HFF-Myc (cell line): ENCODE results near the gene ECT2L.

Experiments used
- DNase-seq: peaks from one replicate; pipeline ENCODE4 v3.0.0-alpha.2; 2011; ENCODE audit warnings: low read depth; ENCODE audit errors: extremely low read depth
- H3K4me3 ChIP-seq: replicated peaks from 2 replicates; pipeline ENCODE4 v1.5.1; 2011; ENCODE audit warnings: low read depth, mild to moderate bottlenecking, control low read depth, low read length
- CTCF ChIP-seq: IDR thresholded peaks from 2 replicates; pipeline ENCODE4 v1.5.1; 2012; ENCODE audit warnings: mild to moderate bottlenecking, low read depth, low read length, control low read depth; ENCODE audit errors: missing control alignments

The ECT2L gene

GRCh38 chr6:138785079-138785478, 10.8 kb upstream of the ECT2L start:
- H3K4me3 ChIP-seq: no peak overlapping the region
- TF ChIP-seq CTCF: no peak
- DNase-seq: no peak

GRCh38 chr6:138785980-138786379, 9.9 kb upstream of the ECT2L start:
- DNase-seq: no peak
- TF ChIP-seq CTCF: no peak
- H3K4me3 ChIP-seq: no peak overlapping the region

GRCh38 chr6:138787138-138787537, 8.7 kb upstream of the ECT2L start:
- no peak for TF ChIP-seq CTCF
- H3K4me3 ChIP-seq: no peak overlapping the region
- DNase-seq: no peak

- no peak for TF ChIP-seq CTCF
- H3K4me3 ChIP-seq: no peak overlapping the region
- no peak for DNase-seq
Observed at GRCh38 chr6:138796771-138797170, 884 bp downstream of the ECT2L start.

- no peak overlapping the region for H3K4me3 ChIP-seq
- TF ChIP-seq CTCF: no peak
- no peak for DNase-seq
Observed at GRCh38 chr6:138797806-138798446, 2.0 kb downstream of the ECT2L start.

GRCh38 chr6:138800377-138801150, 4.7 kb downstream of the ECT2L start:
- no peak overlapping the region for H3K4me3 ChIP-seq
- no peak for DNase-seq
- peak; percentile 43 for TF ChIP-seq CTCF

GRCh38 chr6:138803331-138803730, 7.4 kb downstream of the ECT2L start:
- TF ChIP-seq CTCF: no peak
- DNase-seq: no peak
- no peak overlapping the region for H3K4me3 ChIP-seq
